Breast epithelium (tissue), 4 donors: ENCODE results near the gene SEMA3F. TPM values are rescaled to one million over a fixed set of nuclear protein-coding genes. Genes with fewer than 3 reads are reported as not detected.
"Not testable (repeated sequence)": the region's sequence is repeated elsewhere in the genome, so short reads cannot be mapped to it uniquely, and the experiment has no call there.

Experiments used
- DNase-seq, 2 donors: peaks; one replicate each; pipeline ENCODE4 v3.0.0-alpha.2; 2019; ENCODE audit warnings: low spot score in 2 of 2
- H3K27ac ChIP-seq, 2 donors: fragments of 200-600 bp; sonication (generic) in 1 of 2; one replicate each; pipeline ENCODE4 v1.5.1; 2016 to 2019; ENCODE audit warnings: mild to moderate bottlenecking in 1 of 2
- H3K27me3 ChIP-seq, 2 donors: fragments of 200-600 bp; sonication (generic) in 1 of 2; one replicate each; pipeline versions ENCODE4 v1.5.1 to v1.6.0; 2017 to 2019; ENCODE audit warnings: control low read depth in 1 of 2, mild to moderate bottlenecking in 1 of 2
- H3K36me3 ChIP-seq: fragments of 200-600 bp; one replicate; pipeline ENCODE4 v1.5.1; 2019
- H3K4me1 ChIP-seq, 2 donors: fragments of 200-600 bp; sonication (generic); one replicate each; pipeline ENCODE4 v1.5.1; 2016 to 2019; ENCODE audit warnings: control low read depth in 1 of 2
- H3K4me3 ChIP-seq, 3 donors: fragments of 200-600 bp; sonication (generic); 1 replicate in 2 of 3; 2 replicates in 1 of 3; pipeline ENCODE4 v1.5.1; 2016 to 2019; ENCODE audit warnings: mild to moderate bottlenecking in 3 of 3, moderate library complexity in 2 of 3
- H3K9me3 ChIP-seq, 2 donors: fragments of 200-600 bp; sonication (generic) in 1 of 2; one replicate each; pipeline ENCODE4 v1.5.1; 2016 to 2019; ENCODE audit warnings: control low read depth in 1 of 2
- POLR2A ChIP-seq: fragments of 450-650 bp; IDR thresholded peaks from one replicate; pipeline ENCODE4 v1.6.1; 2016; ENCODE audit warnings: antibody characterized with exemption, mild to moderate bottlenecking, moderate library complexity
- POLR2AphosphoS5 ChIP-seq, 3 donors: sonication (generic); formaldehyde crosslinking; IDR thresholded peaks; one replicate each; pipeline ENCODE4 v1.6.1; 2017; ENCODE audit warnings: antibody characterized with exemption in 3 of 3
- intact Hi-C: fragments of 100-400 bp; cut with DNase I; formaldehyde crosslinking; loops from one replicate; pipeline ENCODE4 v1.15.1; 2023; ENCODE audit warnings: low total_unique reads
- total RNA-seq, 3 donors: library from RNA; depleted of rRNA; stranded (reverse); fragments of >200 nt; gene quantifications; one replicate each; pipeline ENCODE4 v1.1.0, GENCODE V29; 2016
- TF ChIP-seq, protein P1 (sequence below), 3 donors: fragments of 450-650 bp; IDR thresholded peaks; one replicate each; pipeline ENCODE4 v1.5.1; 2016 to 2017; ENCODE audit warnings: antibody characterized with exemption in 3 of 3, mild to moderate bottlenecking in 3 of 3, moderate library complexity in 3 of 3

SEMA3F gene
- total RNA-seq, 3 donors from 2014 or later = 7.7 to 49.8 (median 26.9) TPM

GRCh38 chr3:50227390-50228183 lies 72.5 kb downstream of the SEMA3F start:
- H3K27ac ChIP-seq = peak overlapping the region; percentile 71 to 77

DNA sequence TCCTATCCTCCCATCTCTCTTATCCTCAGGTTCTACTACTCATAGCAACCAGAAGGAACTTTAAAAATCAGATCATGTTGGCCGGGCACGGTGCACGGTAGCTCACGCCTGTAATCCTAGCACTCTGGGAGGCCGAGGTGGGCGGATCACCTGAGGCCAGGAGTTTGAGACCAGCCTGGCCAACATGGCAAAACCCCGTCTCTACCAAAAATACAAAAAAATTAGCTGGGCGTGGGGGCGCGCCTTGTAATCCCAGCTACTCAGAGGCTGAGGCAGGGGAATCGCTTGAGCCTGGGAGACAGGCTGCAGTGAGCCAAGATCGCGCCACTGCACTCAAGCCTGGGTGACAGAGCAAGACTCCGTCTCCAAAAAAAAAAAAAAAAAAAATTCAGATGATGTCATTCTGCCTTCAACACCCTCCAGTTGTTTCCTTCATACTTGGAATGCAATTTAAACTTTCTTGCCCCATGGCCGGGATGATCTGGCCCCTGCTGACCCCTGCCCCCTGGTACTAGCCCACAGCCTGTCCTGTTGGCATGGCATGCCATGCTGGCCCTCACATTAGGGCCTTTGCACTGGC lies 73.2 kb downstream of the SEMA3F start:
- intact Hi-C loops, H3K27me3 ChIP-seq, H3K36me3 ChIP-seq, DNase-seq, H3K4me1 ChIP-seq, H3K9me3 ChIP-seq: not testable (repeated sequence)
- peak overlapping the region; percentile 71 to 77 for H3K27ac ChIP-seq
- peak overlapping the region; percentile 59 to 71 (median 71) for H3K4me3 ChIP-seq

More at GRCh38 chr3:50227390-50228183, 72.5 kb downstream of the SEMA3F start:
- peak overlapping the region; percentile 59 to 71 (median 71) for H3K4me3 ChIP-seq
- intact Hi-C loops = loop anchor here (2.0 kb wide), 1 partner anchor 45 kb away; no protein-coding TSS in a partner anchor
- no peaks in the 10 kb centered on the region for H3K36me3 ChIP-seq
- peak; percentile 60 to 66 (median 64) for TF ChIP-seq POLR2AphosphoS5 (IDR thresholded peaks at IDR 0.05)
- TF ChIP-seq, protein P1, sequence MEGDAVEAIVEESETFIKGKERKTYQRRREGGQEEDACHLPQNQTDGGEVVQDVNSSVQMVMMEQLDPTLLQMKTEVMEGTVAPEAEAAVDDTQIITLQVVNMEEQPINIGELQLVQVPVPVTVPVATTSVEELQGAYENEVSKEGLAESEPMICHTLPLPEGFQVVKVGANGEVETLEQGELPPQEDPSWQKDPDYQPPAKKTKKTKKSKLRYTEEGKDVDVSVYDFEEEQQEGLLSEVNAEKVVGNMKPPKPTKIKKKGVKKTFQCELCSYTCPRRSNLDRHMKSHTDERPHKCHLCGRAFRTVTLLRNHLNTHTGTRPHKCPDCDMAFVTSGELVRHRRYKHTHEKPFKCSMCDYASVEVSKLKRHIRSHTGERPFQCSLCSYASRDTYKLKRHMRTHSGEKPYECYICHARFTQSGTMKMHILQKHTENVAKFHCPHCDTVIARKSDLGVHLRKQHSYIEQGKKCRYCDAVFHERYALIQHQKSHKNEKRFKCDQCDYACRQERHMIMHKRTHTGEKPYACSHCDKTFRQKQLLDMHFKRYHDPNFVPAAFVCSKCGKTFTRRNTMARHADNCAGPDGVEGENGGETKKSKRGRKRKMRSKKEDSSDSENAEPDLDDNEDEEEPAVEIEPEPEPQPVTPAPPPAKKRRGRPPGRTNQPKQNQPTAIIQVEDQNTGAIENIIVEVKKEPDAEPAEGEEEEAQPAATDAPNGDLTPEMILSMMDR (IDR thresholded peaks at IDR 0.05) = peak; percentile 54 to 78 (median 66)
- no peak for TF ChIP-seq POLR2A
- DNase-seq = peak; percentile 93 to 94
- no peaks in the 10 kb centered on the region for H3K9me3 ChIP-seq
- H3K4me1 ChIP-seq = peaks cover 0 to 3% of the 10 kb centered on the region in 2 donors
- H3K27me3 ChIP-seq = no peaks in the 10 kb centered on the region

DNA sequence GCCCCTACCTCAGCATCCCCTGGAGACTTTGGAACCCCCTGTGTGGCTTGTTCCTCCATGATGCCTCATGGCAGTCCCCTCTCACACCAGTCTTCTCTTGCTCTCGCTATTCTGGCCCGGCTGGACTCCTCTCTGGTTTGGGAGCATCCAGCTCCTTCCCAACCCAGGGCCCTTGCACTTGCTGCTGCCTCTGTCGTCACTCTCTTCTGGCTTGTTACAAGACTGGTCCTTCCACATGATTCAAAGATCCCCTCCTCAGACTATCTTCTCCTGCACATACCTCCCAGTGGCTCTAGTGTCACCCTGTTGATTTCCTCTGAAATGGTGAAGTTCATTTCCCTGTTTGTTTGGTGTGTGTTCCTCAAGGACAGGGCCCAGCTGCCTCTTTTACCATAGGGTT lies 74.4 kb downstream of the SEMA3F start:
- Histone ChIP-seq H3K9me3 (no peaks in the 10 kb centered on the region), H3K36me3 (no peaks in the 10 kb centered on the region), H3K4me3 (no peak overlapping the region), H3K4me1 (peaks cover 0 to 3% of the 10 kb centered on the region in 2 donors), H3K27me3 (no peaks in the 10 kb centered on the region), H3K27ac (peak overlapping the region in 1 of 2 donors; percentile 25)
- intact Hi-C loops = no loop called here
- no peak for TF ChIP-seq POLR2A
- no peak for TF ChIP-seq POLR2AphosphoS5 (IDR thresholded peaks at IDR 0.05)
- TF ChIP-seq, protein P1 (IDR thresholded peaks at IDR 0.05) = no peak
- no peak for DNase-seq

- Histone ChIP-seq H3K27ac (peak overlapping the region in 1 of 2 donors; percentile 25), H3K36me3 (no peaks in the 10 kb centered on the region), H3K4me1 (peaks cover 0 to 3% of the 10 kb centered on the region in 2 donors), H3K27me3 (no peaks in the 10 kb centered on the region), H3K9me3 (no peaks in the 10 kb centered on the region), H3K4me3 (no peak overlapping the region)
- TF ChIP-seq POLR2AphosphoS5 (IDR thresholded peaks at IDR 0.05) (no peak), POLR2A (no peak)
- TF ChIP-seq, protein P1 (IDR thresholded peaks at IDR 0.05) = no peak
- DNase-seq = no peak
- intact Hi-C loops = no loop called here
These were observed 75.1 kb downstream of the SEMA3F start for GRCh38 chr3:50230104-50230793.

GRCh38 chr3:50230794-50231125 lies 75.6 kb downstream of the SEMA3F start:
- no peak for DNase-seq
- Histone ChIP-seq H3K27me3 (no peaks in the 10 kb centered on the region), H3K9me3 (no peaks in the 10 kb centered on the region), H3K27ac (no peak overlapping the region), H3K36me3 (no peaks in the 10 kb centered on the region), H3K4me3 (no peak overlapping the region), H3K4me1 (peaks cover 0 to 3% of the 10 kb centered on the region in 2 donors)
- TF ChIP-seq POLR2A = no peak
- no peak for TF ChIP-seq POLR2AphosphoS5 (IDR thresholded peaks at IDR 0.05)
- TF ChIP-seq, protein P1 (IDR thresholded peaks at IDR 0.05) = no peak
- intact Hi-C loops = no loop called here
